Measurements from ENCODE around the gene TMEM144.

Gene TMEM144

GRCh38 chr4:158209825-158210807 is at the start of gene TMEM144:
Gene TMEM144 (plus strand): TSS chr4:158210486. CDS start chr4:158212668, 2,182 bp downstream.
- DNase-seq (ENCODE audit: low spot score), result peak; percentile 72

- DNase-seq (ENCODE audit: low spot score), result peak; percentile 91
Measured at GRCh38 chr4:158161551-158162354, 48.5 kb upstream of the TMEM144 start.

GRCh38 chr4:158162631-158163030 is 47.7 kb upstream of the TMEM144 start:
- DNase-seq (ENCODE audit: low spot score), result peak; percentile 58

GRCh38 chr4:158163941-158164767 is 46.1 kb upstream of the TMEM144 start:
- DNase-seq (ENCODE audit: low spot score), result no peak

GRCh38 chr4:158164768-158165213 is 45.5 kb upstream of the TMEM144 start:
- DNase-seq (ENCODE audit: low spot score), result no peak

- no peak for DNase-seq (ENCODE audit: low spot score)
Measured at GRCh38 chr4:158166701-158167100, 43.6 kb upstream of the TMEM144 start.

- DNase-seq (ENCODE audit: low spot score), result no peak
Measured at GRCh38 chr4:158168606-158169005, 41.7 kb upstream of the TMEM144 start.

GRCh38 chr4:158169506-158169905 is 40.8 kb upstream of the TMEM144 start:
- DNase-seq (ENCODE audit: low spot score), result no peak

GRCh38 chr4:158169931-158170690 is 40.2 kb upstream of the TMEM144 start:
- peak; percentile 47 for DNase-seq (ENCODE audit: low spot score)

GRCh38 chr4:158170691-158171561 is 39.4 kb upstream of the TMEM144 start:
- DNase-seq (ENCODE audit: low spot score), result peak; percentile 67

GRCh38 chr4:158172261-158173258 is 37.7 kb upstream of the TMEM144 start, which contains the start of gene GASK1B:
Gene GASK1B (minus strand): TSS chr4:158173025. CDS start chr4:158171375, 1,650 bp downstream.
- DNase-seq (ENCODE audit: low spot score), result peak; percentile 66

GRCh38 chr4:158176108-158176507 is 34.2 kb upstream of the TMEM144 start:
- no peak for DNase-seq (ENCODE audit: low spot score)

- DNase-seq (ENCODE audit: low spot score), result no peak
Measured at GRCh38 chr4:158176776-158177175, 33.5 kb upstream of the TMEM144 start.

GRCh38 chr4:158179465-158179864 is 30.8 kb upstream of the TMEM144 start:
- no peak for DNase-seq (ENCODE audit: low spot score)

GRCh38 chr4:158181906-158182305 is 28.4 kb upstream of the TMEM144 start:
- no peak for DNase-seq (ENCODE audit: low spot score)

- no peak for DNase-seq (ENCODE audit: low spot score)
Measured at GRCh38 chr4:158182736-158183135, 27.6 kb upstream of the TMEM144 start.

- no peak for DNase-seq (ENCODE audit: low spot score)
Measured at GRCh38 chr4:158186815-158187214, 23.5 kb upstream of the TMEM144 start.

GRCh38 chr4:158189422-158189821 is 20.9 kb upstream of the TMEM144 start:
- DNase-seq (ENCODE audit: low spot score), result no peak

- DNase-seq (ENCODE audit: low spot score), result no peak
Measured at GRCh38 chr4:158190718-158191117, 19.6 kb upstream of the TMEM144 start.

Measured in cerebellar cortex (tissue), 1 donor.